ENCODE data around the gene SMOC1. TPM values are rescaled to one million over a fixed set of nuclear protein-coding genes. Genes with fewer than 3 reads are reported as not detected.

SMOC1 gene
- total RNA-seq, 1 experiment from 2014 or later = 0.68 TPM

- DNase-seq = peak; percentile 83
- H2BK20ac ChIP-seq (ENCODE audit: low read depth, low read length, poor library complexity, severe bottlenecking) = no peak overlapping the region
- H2AK5ac ChIP-seq (ENCODE audit: insufficient read length, low read length) = no peak overlapping the region
- no peak overlapping the region for H2BK120ac ChIP-seq (ENCODE audit: low read depth, low read length, poor library complexity, severe bottlenecking)
- no CpG with 5 or more reads among the region's 3 CpGs for WGBS (ENCODE audit: extremely low coverage, insufficient read length, low lambda C conversion rate)
- H3K4ac ChIP-seq (ENCODE audit: low read depth, low read length) = no peak overlapping the region
- H4K8ac ChIP-seq (replicated peaks; ENCODE audit: insufficient read length, low read depth, low read length) = no peak overlapping the region
- H3K27me3 Mint-ChIP-seq (ENCODE audit: low read depth) = peaks cover 7% of the 10 kb centered on the region
- H3K18ac ChIP-seq (ENCODE audit: insufficient read length, low read depth, low read length) = no peak overlapping the region
- H2BK15ac ChIP-seq (ENCODE audit: low read depth, low read length) = no peak overlapping the region
- H3K9me3 Mint-ChIP-seq = no peaks in the 10 kb centered on the region
- no peak overlapping the region for H3K9ac ChIP-seq (ENCODE audit: extremely low read depth, insufficient read length, low read length)
- no peaks in the 10 kb centered on the region; the same call in 1 of the 2 replicates for H3K4me1 ChIP-seq (ENCODE audit: insufficient read depth, low read length)
- no peaks in the 10 kb centered on the region for H3K27me3 ChIP-seq (ENCODE audit: insufficient read depth, low read length)
- H3K23me2 ChIP-seq (ENCODE audit: insufficient read length, low read depth, low read length, poor library complexity, severe bottlenecking) = no peaks in the 10 kb centered on the region
- H3K36me3 Mint-ChIP-seq (ENCODE audit: insufficient read depth in 1 of 3, low read depth in 3 of 3) = no peaks in the 10 kb centered on the region
- H3T11ph ChIP-seq (ENCODE audit: low read length) = no peak overlapping the region
- H2BK5ac ChIP-seq (ENCODE audit: insufficient read length, low read length) = no peak overlapping the region
- H3K14ac ChIP-seq (ENCODE audit: insufficient read depth, low read length) = no peak overlapping the region
- H2BK12ac ChIP-seq (ENCODE audit: insufficient read length, low read depth, low read length) = no peak overlapping the region
- H3K4me1 Mint-ChIP-seq = peaks cover 3 to 16% of the 10 kb centered on the region in 2 experiments; a peak in 3 of 4 replicates
- H3K23ac ChIP-seq (ENCODE audit: insufficient read length, low read depth, low read length) = no peak overlapping the region
- H4K20me1 ChIP-seq (ENCODE audit: control insufficient read depth, insufficient read depth, insufficient read length) = no peaks in the 10 kb centered on the region
- TF ChIP-seq CTCF (conservative IDR thresholded peaks at IDR 0.05) = peak; percentile 98
- no peak overlapping the region for H2AFZ ChIP-seq (ENCODE audit: low read length)
- H3K27ac ChIP-seq (ENCODE audit: insufficient read length, low read depth, low read length) = no peak overlapping the region
- H3K9me3 ChIP-seq (ENCODE audit: control insufficient read depth, low read depth, low read length) = no peaks in the 10 kb centered on the region
- H3K79me2 ChIP-seq (ENCODE audit: insufficient read depth, low read length) = no peaks in the 10 kb centered on the region
- no peak overlapping the region for H3K4me2 ChIP-seq (ENCODE audit: insufficient read depth, insufficient read length, low read length)
- no peak overlapping the region for H4K5ac ChIP-seq (ENCODE audit: insufficient read length, low read depth, low read length)
- H3K79me1 ChIP-seq (ENCODE audit: insufficient read depth, low read depth, low read length, poor library complexity, severe bottlenecking) = no peaks in the 10 kb centered on the region
- H3K56ac ChIP-seq (ENCODE audit: insufficient read length, low read depth, low read length) = no peak overlapping the region
- H3K4me3 Mint-ChIP-seq = no peak overlapping the region
- 0 out of 7 replicates have a peak overlapping the region, but pooled peaks of 1 of the 3 experiments have one; percentile 41 for H3K27ac Mint-ChIP-seq
- H4K91ac ChIP-seq (ENCODE audit: insufficient read length, low read depth, low read length) = no peak overlapping the region
Observed at GRCh38 chr14:70073924-70074566, 194.8 kb downstream of the SMOC1 start.

Measured in H9 (cell line).